Astrocyte (in vitro differentiated cells and primary cell): Measurements from ENCODE around the gene CARD11.
"Not testable (repeated sequence)": the region's sequence is repeated elsewhere in the genome, so short reads cannot be mapped to it uniquely, and the experiment has no call there.

ENCODE experiments used
- CTCF ChIP-seq: IDR thresholded peaks from 2 replicates; pipeline ENCODE4 v1.5.1; 2011; ENCODE audit warnings: low read depth, mild to moderate bottlenecking, inconsistent platforms, low read length, moderate library complexity; ENCODE audit not compliant: insufficient read depth
- EZH2 ChIP-seq: IDR thresholded peaks from 2 replicates; pipeline ENCODE4 v1.6.1; 2012; ENCODE audit warnings: mild to moderate bottlenecking, low read length, inconsistent platforms; ENCODE audit not compliant: insufficient read depth

- not testable (repeated sequence) for TF ChIP-seq CTCF, EZH2
These were observed 22.4 kb downstream of the CARD11 start for GRCh38 chr7:3021224-3021623.
